GM19238 (cell line): ENCODE measurements around the gene TMEM88.

ENCODE experiments used
- DNase-seq: peaks from one replicate; pipeline ENCODE4 v3.0.0; 2011; ENCODE audit warnings: low spot score; ENCODE audit not compliant: insufficient read length

TMEM88 gene

DNA sequence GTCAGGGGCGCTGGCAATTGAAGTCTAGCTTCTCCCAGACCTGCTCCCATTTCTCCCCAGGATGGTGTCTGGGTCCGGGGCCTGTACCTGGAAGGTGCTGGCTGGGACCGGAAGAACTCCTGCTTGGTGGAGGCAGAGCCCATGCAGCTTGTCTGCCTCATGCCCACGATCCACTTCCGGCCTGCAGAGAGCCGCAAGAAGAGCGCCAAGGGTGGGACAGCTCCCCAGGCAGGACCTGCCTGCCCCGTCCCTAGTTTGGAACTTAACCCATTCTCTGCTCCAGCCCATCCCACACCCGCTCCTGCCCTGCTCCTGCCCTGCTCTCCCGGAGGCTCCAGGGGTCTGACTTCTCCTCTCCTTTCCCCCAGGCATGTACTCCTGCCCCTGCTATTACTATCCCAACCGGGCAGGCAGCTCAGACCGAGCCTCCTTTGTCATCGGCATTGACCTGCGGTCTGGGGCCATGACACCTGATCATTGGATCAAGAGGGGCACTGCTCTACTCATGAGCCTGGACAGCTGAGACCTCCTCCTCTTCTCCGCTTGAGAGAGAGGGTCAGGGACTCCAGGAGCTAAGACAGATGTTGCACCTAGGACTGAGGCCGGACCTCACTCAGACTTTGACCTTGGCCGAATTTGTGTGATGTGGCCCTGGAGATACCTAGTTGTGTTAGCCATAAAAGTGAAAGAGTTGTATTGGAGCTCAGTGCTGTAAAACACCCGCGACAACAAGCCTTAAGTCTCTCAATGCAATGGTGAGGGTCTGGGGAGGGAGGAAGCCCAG lies 21.7 kb upstream of the TMEM88 start:
- no peak for DNase-seq

DNA sequence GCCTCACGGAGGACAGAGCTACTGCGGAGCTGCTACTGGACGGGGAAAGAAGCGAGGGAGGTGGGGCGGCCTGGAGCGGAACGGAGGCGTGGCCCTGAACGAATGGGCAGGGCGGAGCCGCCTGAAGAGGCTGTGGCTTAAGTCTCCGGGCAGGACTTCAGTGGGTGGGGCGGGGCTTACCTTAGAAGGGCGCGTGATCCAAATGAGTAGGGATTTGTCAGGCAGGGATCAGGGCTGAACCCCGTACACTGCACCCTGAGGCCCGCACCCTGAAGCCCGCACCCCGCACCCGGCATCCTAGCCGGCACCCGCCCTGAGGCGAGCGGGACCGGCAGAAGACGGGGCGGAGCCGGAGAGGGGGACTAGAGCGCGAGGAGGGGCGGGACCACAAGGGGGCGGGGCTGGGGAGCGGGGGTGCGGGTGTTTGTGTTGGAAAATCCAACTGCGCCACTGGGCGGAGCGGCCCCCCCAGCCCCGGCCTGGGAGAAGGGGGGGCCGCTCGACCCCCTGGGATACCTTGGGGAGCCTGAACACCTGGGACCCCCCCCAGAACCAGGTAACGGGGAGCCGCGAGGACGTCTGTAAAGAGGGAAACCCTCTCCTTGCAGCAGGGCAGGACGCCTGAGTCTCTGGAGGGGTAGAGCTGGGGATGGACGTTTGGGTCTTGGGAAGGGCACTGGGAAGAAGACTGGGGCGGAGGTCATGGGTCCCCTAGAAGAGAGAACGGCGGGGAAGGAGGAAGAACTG lies 20.9 kb upstream of the TMEM88 start, which contains the start of gene KDM6B:
Gene KDM6B, plus strand, starts transcription at position 423 of the 747 bp plus-strand sequence. CDS start 11,338 bp downstream, outside the sequence.
- peak; percentile 91 for DNase-seq

DNA sequence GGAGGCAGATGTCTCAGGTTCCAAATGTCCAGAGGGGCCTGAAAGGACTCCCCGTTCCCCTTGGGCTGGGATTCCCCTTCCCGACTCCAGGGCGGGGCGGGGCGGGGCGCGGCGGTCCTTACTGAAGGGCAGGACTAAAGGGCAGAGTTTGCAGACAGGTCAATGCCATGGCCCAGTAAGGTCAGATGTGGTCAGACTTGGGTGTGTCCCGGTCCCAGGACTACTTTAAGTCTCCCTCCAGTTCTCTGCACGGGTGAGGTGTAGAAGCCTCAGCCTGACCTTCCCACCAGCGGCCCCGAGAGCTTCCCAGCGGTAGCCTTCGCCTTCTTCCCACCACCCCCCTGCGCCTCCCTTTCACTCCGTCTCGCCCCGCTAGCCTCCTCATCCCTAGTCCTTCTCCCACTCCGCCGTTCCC lies 20.3 kb upstream of the TMEM88 start:
- no peak for DNase-seq

DNA sequence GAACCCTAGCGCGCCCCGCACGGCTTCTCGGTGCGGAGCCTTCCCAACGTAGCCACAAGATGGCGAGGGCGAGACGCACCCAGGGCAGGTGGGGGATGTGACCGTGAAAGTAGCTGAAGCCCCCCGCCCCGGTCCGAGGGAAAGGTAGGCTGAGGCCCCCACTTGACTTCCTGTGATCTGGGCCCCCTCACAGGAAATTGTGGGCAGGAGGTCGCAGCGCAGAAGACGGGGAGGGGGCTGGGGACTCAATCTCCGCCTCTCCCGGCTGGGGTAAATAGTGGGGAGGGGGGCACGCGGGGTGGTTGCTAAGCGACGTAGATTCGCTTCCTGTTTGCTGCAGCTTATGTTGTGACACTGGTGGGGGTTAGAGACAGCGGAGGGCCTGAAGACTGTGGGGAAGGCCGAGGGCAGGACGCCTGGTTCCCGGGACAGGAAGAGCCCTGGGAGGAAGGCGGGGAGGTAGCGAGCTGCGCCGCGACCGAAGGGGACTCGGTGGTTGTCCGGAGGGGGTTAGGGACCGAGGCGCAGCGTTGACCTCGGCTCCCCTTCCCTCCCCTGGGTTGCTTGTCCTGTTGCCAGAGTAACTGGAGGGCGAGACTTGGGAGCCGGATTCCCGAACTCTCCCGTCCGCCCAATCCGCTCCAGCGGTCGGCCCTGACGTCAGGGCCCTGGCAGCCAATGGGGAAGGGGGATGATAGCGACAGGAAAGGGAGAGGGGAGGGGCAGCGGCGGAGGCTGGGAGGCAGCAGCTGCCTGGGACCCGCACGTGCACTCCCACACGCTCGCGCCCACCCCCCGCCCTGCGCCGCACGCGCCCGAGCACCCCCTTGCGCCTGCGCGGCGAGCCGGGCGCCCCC lies 19.7 kb upstream of the TMEM88 start:
- peak; percentile 86 for DNase-seq

DNA sequence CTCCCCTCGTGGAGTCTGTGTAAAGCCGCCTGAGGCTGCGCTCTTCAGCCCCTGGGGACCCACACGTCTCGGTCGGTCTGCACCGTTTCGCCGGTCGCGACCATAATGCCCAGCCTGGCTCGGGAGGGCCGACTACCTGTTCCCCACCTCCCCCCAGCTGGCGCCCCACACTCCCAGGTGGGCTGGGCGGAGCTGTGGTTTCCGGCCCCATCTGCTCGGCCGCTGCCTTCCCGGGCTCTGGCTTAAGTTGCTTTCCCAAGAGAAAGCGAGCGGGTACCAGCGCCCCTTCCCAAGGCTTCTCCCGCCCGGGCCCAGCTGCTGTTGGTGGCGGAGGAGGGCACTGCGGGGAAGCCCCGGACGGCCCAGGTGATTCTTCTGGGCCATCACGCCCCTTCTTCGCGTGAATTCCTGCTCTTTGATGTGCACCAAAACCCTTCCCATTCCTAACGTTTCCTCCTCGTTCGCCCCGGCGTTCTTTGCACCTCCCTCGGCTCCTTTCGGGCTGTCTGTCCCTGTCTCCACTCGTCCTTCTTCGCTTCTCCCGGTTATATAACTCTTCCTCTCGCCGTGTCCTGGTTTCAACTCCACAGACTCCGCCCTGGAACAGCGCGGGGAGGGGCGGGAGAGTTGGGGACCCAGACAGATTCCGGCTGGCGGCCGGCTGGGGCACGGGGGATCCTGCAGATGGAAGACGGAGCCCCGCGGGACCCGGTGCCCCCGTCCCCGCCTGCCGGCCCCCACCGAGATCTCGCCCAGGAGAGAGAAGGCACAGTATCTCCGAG lies 18.9 kb upstream of the TMEM88 start:
- DNase-seq = no peak

DNA sequence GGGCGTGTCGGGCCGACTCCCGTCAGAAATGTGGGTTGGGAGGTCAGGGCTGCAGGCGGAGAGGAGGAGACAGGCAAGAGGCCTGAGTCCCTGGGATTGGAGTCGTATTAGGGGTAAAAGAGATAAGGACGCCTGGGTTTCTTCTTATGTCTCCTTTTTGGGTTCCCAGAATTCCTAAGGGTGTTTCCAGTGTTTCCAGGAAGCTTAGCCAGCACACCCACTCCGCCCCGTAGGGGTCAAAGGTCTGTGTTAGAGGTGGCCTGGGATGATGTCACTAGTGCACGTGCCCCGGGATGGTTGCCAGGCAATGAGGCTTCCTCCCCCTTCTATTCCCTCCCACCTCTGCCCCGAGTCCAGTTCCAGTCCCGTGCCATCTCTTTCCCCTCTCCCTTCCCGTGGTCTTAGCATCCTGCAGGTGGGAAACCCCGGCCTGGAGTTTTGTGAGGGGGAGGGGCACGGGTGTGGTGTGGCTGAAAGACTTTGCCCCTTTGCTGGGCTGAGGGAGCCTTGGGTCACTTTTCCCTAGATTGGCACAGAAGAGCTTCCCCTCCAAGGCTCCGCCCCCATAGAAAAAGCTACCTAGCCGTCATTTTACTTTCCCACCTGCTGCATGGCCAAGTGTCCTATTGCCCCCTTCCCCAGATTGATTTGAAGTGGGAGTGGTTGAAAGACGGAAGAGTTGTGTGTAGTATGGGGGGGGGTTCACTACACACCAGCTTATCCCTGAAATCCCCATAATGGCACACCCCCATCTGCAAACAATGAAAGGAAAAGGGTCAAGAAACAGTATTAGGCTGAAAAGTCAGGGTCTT lies 18.1 kb upstream of the TMEM88 start:
- peak; percentile 64 for DNase-seq

DNA sequence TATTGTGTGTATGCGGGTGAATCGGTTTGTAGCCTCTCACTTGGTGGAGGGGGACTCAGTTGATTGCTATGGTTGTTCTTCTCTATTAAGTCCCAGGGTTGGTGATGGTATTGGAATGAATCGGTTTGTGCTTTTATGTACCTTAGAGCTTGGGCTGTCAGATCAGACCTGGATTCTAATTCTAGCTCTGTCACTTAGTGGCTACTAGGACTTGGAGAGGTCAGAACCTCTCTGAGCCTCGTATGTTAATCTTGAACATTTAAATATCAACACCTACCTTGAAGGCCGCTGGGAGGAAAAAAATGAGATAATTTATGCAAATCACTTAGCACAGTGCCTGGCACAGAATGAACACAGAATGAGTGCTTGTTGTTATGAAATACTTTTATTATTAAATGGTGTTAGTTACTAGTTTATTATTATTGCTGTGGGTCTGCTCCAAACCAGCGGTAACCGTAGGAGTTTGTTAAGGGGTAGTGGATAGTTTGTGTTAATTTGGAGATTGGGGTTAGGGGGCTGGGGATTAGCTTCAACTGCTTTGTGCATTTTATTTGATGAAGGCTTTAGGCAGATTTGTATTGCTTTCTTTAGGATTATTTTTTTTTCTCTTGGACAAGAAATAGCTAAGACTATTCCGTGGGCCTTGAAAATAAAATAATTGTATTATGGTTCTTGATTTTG lies 17.3 kb upstream of the TMEM88 start:
- DNase-seq = no peak

DNA sequence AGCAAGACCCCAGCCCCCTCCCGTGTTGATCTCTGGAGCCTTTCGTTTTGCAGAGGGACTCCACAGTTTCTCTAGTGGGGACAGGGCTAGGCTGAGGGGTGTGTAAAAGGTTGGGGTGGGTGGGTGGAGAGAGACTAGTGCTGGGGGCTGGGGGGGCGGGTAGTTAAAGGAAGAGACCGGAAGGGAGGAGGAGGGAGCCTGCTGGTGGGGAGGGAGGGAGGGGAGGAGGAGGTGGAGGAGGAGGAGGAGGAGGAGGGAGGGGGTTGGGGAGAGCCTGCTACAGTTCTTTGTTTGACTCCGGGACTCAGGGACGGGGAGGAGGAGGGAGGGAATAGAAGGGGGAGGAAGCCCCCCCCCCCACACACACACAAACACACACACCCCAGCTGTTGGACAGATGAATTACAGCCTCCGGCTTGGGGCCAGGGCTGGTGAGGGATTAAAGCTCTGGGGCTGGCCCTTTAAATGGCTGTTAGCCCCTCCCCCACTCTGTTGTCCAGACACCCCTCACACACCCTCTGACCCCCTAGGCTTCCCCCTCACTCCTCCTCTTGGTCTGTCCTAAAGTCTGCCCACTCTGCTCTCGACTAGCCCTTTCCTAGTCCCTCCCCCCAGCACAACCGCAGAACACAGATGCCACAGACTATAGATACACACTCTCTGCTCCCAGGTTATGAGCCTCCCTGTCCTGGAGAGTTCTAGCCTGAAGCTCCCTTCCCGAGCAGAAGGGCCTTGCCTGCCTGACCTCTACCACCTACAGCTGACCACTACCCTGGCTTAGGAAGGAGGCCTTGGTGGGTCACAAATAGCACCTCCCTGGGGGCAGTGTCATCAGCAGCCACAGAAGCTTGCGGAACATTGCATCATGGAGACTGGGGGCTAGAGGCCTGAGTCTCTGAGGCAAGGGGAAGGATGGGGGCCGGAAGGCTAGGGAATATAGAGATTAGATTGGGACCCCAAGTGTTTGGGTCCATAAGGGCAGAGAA lies 16.5 kb upstream of the TMEM88 start:
- DNase-seq = no peak

DNA sequence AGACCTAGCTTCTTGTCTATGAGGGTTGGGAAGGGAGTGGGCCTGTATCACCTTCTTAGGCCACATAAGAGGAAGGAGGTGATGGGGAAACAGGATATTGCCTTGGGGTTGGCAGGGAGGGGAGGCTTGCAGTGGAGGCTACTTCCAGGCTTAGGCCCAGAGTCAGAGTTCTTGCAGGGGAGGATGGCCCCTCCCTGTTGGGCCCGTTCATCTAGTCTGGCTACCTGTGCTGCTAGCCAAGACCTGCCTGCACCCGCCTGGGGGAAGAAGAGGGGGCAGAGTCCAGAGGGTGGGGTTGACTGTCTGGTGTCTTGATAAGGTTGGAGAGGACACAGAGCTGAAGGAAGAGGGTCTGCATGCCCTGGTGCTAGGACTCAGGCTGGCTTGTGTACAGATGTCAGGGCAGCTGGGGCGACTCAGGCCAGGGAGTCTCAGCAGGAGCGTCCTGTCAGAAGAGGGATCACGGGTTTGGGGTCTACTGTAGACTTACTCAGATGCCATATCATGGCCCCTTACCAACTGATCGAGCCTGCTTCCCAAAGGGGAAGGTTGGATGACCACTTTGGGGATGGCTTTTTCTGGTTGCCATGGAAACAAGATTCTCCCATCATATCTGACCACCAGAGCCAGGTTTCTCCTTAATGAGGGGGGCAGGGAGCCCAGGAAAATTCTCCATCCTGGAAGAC lies 15.5 kb upstream of the TMEM88 start:
- DNase-seq = no peak

DNA sequence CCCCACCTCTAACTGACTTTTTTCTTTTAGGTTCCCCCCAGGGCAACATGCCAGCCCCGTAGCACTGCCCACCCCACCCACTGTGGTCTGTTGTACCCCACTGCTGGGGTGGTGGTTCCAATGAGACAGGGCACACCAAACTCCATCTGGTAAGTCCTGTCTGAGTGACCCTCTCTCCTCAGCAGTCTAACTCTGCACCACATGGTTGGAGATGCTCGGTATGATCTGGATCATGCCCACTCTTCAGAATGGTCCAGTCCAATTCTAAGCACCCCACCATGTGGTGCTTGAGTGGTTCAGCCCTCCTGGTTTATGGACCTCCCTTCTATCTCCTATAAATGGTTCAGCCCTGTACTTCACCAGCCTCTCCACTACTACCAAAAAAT lies 15.0 kb upstream of the TMEM88 start:
- DNase-seq = no peak

DNA sequence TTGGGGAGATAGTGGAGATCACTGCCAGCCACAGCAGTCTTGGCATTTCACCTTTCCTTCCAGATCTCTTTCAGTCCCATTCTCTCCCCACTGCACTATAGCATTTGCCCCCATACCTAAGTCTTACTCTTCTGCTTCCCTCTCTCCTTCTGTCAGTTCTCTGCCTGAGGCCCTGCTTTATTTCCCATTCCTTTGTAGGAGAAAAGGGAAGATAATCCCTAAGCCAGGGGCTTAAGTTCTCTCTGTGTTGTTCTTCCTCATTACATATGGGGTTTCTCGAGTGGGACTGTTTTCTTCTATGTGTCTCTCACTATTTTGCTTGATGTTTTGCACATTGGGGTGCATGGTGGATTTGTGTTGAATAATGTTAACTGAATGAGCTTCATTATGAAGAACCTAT lies 14.4 kb upstream of the TMEM88 start:
- DNase-seq = no peak

DNA sequence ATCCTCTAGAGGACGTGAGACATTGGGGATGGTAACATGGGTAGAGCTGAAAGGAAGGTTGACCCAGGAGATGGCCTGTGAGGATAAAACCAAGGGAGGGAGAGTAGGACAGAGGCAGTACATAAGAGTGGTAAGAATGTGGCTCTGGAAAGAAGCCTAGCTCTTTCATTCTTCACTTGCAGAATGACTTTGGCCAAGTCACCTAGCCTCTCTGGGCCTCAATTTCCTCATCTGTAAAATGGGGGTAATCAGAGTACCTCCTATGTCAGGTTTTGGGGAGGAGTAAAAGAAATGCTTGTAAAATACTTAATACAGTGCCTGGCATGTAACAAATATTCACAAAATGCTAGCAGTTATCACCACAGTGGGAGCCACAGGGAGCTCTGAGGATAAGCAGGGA lies 14.0 kb upstream of the TMEM88 start:
- DNase-seq = no peak

DNA sequence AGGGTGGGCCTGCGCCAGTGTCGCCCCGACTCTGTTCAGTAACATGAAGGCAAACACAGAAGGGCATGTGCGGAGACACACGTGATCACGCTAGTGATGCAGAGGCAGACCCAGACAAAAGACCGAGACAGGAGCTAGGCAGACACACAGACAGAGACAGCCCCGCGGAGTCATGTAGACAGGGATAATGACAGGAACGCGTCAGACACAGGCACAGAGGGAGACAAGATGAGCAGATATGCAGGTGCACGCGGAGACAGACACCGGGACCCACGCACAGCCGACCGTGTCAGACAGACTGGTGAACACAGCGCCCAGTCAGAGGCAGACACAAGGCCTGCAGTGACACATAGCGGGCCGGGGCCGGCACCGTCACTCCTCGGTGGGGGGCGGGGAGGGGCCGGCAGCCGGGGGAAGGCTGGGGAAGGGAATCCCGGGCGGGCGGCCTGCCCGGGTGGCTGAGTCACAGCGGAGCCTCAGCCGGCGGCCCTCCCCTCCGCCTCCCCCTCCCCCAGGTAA lies 13.4 kb upstream of the TMEM88 start:
- no peak for DNase-seq

DNA sequence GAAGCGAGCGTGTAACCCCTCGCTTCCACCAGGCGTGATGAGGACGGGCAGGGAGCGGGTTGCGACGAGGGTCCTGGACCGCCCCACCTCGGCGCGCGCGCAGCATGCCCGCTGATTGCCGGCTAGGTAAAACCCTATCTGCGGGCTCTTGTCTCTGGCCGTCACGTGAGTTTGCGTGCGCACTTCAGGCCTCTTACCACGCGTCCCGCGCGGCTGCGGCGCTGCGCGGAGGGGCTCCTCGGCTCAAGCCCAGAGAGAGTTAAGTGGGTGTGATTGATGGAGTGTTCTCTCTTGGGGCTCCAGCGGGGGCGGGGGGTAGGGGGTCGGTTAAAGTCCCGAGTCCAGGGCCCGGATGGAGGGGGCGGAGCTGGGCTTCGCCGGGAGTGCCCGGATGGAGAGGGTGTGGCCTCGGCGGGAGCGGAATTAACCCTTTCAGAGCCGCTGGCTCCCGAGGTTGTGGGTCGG lies 12.9 kb upstream of the TMEM88 start:
- peak; percentile 58 for DNase-seq

DNA sequence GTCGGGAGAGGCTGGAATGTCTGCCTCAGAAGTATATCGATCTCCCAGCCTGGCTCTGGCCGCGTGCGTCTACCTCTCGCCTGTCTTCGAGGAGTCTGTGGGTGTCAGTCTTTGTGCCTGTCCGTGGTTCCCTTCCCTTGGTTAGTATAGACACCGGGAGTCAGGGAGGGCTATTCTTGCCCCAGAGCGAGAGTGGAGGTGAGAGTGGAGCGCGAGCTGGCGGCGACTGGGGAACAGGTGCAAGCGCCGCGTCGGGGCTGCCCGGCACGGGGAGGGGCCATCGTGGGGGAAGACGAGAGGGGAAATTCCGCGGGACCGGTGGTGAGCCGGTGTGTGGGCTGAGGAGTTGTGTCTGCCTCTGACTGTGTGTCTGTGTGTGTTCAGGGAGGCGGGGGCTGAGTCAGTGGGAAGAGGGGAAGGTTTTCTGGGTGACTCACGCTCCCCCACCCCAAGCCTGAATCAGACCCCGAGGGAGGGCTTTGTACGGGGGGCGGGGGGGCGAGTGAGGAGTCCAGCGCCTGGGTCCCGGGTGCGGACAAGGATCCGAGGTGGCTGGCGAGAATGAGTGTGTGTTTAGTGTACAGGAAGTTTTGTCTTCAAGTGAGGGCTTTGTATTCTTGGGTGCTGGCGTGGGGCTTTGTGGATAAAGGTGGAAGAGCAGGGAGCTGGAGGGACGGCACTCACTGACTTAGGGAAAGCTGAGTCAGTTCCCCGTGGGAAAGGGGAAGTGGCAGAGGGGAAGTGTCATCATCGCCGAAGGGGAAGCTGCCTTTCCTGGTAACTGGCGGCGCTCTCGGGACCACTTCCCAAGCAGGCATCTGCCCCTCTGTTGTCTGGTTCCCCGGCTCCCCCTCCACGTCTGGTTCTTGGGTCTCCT lies 12.2 kb upstream of the TMEM88 start:
- DNase-seq = peak; percentile 68

DNA sequence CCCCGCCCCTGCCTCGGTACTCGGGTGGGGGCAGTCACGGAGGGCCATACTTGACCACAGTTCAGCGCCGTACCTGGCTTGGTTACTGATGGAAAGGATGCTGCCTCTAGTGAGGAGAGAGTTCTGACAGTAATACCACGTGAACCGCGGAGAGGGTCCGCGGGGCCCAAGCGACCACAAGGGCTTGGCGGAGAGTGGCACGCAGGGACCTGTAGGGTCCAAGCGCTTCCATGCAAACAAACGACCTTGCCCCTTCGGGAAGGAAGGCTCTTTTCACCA lies 11.7 kb upstream of the TMEM88 start:
- no peak for DNase-seq
